ENCODE results near the gene SENP6.
"Not testable (repeated sequence)": the region's sequence is repeated elsewhere in the genome, so short reads cannot be mapped to it uniquely, and the experiment has no call there.

Gene SENP6

GRCh38 chr6:75626561-75626960, 24.9 kb downstream of the SENP6 start:
- no peaks in the 10 kb centered on the region for H3K4me1 ChIP-seq (ENCODE audit: control insufficient read depth, low read depth, low read length)
- no peaks in the 10 kb centered on the region for H3K27me3 ChIP-seq (ENCODE audit: control insufficient read depth, insufficient read depth, low read length)
- peaks cover 24% of the 10 kb centered on the region for H3K36me3 ChIP-seq (ENCODE audit: control insufficient read depth, low read depth, low read length)
- H3K27ac ChIP-seq (ENCODE audit: low read length), result no peak overlapping the region
- H3K4me3 ChIP-seq (ENCODE audit: low read length), result no peak overlapping the region
- H3K9ac ChIP-seq (ENCODE audit: low read length), result no peak overlapping the region
- no peaks in the 10 kb centered on the region for H3K9me3 ChIP-seq (ENCODE audit: control insufficient read depth, low read depth, low read length)

GRCh38 chr6:75627708-75628107, 26.0 kb downstream of the SENP6 start:
- not testable (repeated sequence) for H3K9me3 ChIP-seq (ENCODE audit: control insufficient read depth, low read depth, low read length); H3K27ac ChIP-seq (ENCODE audit: low read length); H3K4me3 ChIP-seq (ENCODE audit: low read length); H3K9ac ChIP-seq (ENCODE audit: low read length); H3K27me3 ChIP-seq (ENCODE audit: control insufficient read depth, insufficient read depth, low read length); H3K4me1 ChIP-seq (ENCODE audit: control insufficient read depth, low read depth, low read length)
- peaks cover 25% of the 10 kb centered on the region for H3K36me3 ChIP-seq (ENCODE audit: control insufficient read depth, low read depth, low read length)

GRCh38 chr6:75631859-75632635, 30.4 kb downstream of the SENP6 start:
- H3K36me3 ChIP-seq (ENCODE audit: control insufficient read depth, low read depth, low read length), result peaks cover 44% of the 10 kb centered on the region
- no peak overlapping the region for H3K27ac ChIP-seq (ENCODE audit: low read length)
- no peak overlapping the region for H3K9ac ChIP-seq (ENCODE audit: low read length)
- no peaks in the 10 kb centered on the region for H3K27me3 ChIP-seq (ENCODE audit: control insufficient read depth, insufficient read depth, low read length)
- H3K9me3 ChIP-seq (ENCODE audit: control insufficient read depth, low read depth, low read length), result no peaks in the 10 kb centered on the region
- no peak overlapping the region for H3K4me3 ChIP-seq (ENCODE audit: low read length)
- no peaks in the 10 kb centered on the region for H3K4me1 ChIP-seq (ENCODE audit: control insufficient read depth, low read depth, low read length)

- Histone ChIP-seq H3K27me3 (ENCODE audit: control insufficient read depth, insufficient read depth, low read length) (no peaks in the 10 kb centered on the region), H3K4me3 (ENCODE audit: low read length) (no peak overlapping the region), H3K9me3 (ENCODE audit: control insufficient read depth, low read depth, low read length) (no peaks in the 10 kb centered on the region), H3K9ac (ENCODE audit: low read length) (no peak overlapping the region), H3K4me1 (ENCODE audit: control insufficient read depth, low read depth, low read length) (no peaks in the 10 kb centered on the region), H3K36me3 (ENCODE audit: control insufficient read depth, low read depth, low read length) (peaks cover 51% of the 10 kb centered on the region), H3K27ac (ENCODE audit: low read length) (no peak overlapping the region)
Observed at GRCh38 chr6:75633045-75633444, 31.4 kb downstream of the SENP6 start.

GRCh38 chr6:75642311-75642710, 40.6 kb downstream of the SENP6 start:
- Histone ChIP-seq H3K4me3 (ENCODE audit: low read length) (no peak overlapping the region), H3K36me3 (ENCODE audit: control insufficient read depth, low read depth, low read length) (peaks cover 45% of the 10 kb centered on the region), H3K9ac (ENCODE audit: low read length) (no peak overlapping the region), H3K27me3 (ENCODE audit: control insufficient read depth, insufficient read depth, low read length) (no peaks in the 10 kb centered on the region), H3K4me1 (ENCODE audit: control insufficient read depth, low read depth, low read length) (no peaks in the 10 kb centered on the region), H3K27ac (ENCODE audit: low read length) (no peak overlapping the region), H3K9me3 (ENCODE audit: control insufficient read depth, low read depth, low read length) (no peaks in the 10 kb centered on the region)

- Histone ChIP-seq H3K27me3 (ENCODE audit: control insufficient read depth, insufficient read depth, low read length) (no peaks in the 10 kb centered on the region), H3K36me3 (ENCODE audit: control insufficient read depth, low read depth, low read length) (peaks cover 43% of the 10 kb centered on the region), H3K4me1 (ENCODE audit: control insufficient read depth, low read depth, low read length) (no peaks in the 10 kb centered on the region), H3K9me3 (ENCODE audit: control insufficient read depth, low read depth, low read length) (no peaks in the 10 kb centered on the region), H3K4me3 (ENCODE audit: low read length) (no peak overlapping the region), H3K27ac (ENCODE audit: low read length) (no peak overlapping the region), H3K9ac (ENCODE audit: low read length) (no peak overlapping the region)
Observed at GRCh38 chr6:75643173-75643572, 41.5 kb downstream of the SENP6 start.

- H3K36me3 ChIP-seq (ENCODE audit: control insufficient read depth, low read depth, low read length), result peaks cover 35% of the 10 kb centered on the region
- H3K27me3 ChIP-seq (ENCODE audit: control insufficient read depth, insufficient read depth, low read length), result no peaks in the 10 kb centered on the region
- H3K9ac ChIP-seq (ENCODE audit: low read length), result no peak overlapping the region
- no peak overlapping the region for H3K4me3 ChIP-seq (ENCODE audit: low read length)
- H3K4me1 ChIP-seq (ENCODE audit: control insufficient read depth, low read depth, low read length), result no peaks in the 10 kb centered on the region
- no peaks in the 10 kb centered on the region for H3K9me3 ChIP-seq (ENCODE audit: control insufficient read depth, low read depth, low read length)
- H3K27ac ChIP-seq (ENCODE audit: low read length), result no peak overlapping the region
Observed at GRCh38 chr6:75656479-75656878, 54.8 kb downstream of the SENP6 start.

- no peak overlapping the region for H3K27ac ChIP-seq (ENCODE audit: low read length)
- H3K36me3 ChIP-seq (ENCODE audit: control insufficient read depth, low read depth, low read length), result peaks cover 33% of the 10 kb centered on the region
- no peaks in the 10 kb centered on the region for H3K4me1 ChIP-seq (ENCODE audit: control insufficient read depth, low read depth, low read length)
- no peak overlapping the region for H3K9ac ChIP-seq (ENCODE audit: low read length)
- no peaks in the 10 kb centered on the region for H3K9me3 ChIP-seq (ENCODE audit: control insufficient read depth, low read depth, low read length)
- H3K4me3 ChIP-seq (ENCODE audit: low read length), result no peak overlapping the region
- H3K27me3 ChIP-seq (ENCODE audit: control insufficient read depth, insufficient read depth, low read length), result no peaks in the 10 kb centered on the region
Observed at GRCh38 chr6:75657327-75657726, 55.6 kb downstream of the SENP6 start.

GRCh38 chr6:75666592-75666991, 64.9 kb downstream of the SENP6 start:
- Histone ChIP-seq H3K27ac (ENCODE audit: low read length) (no peak overlapping the region), H3K9ac (ENCODE audit: low read length) (no peak overlapping the region), H3K27me3 (ENCODE audit: control insufficient read depth, insufficient read depth, low read length) (no peaks in the 10 kb centered on the region), H3K9me3 (ENCODE audit: control insufficient read depth, low read depth, low read length) (no peaks in the 10 kb centered on the region), H3K36me3 (ENCODE audit: control insufficient read depth, low read depth, low read length) (peaks cover 57% of the 10 kb centered on the region), H3K4me1 (ENCODE audit: control insufficient read depth, low read depth, low read length) (no peaks in the 10 kb centered on the region), H3K4me3 (ENCODE audit: low read length) (no peak overlapping the region)

- H3K36me3 ChIP-seq (ENCODE audit: control insufficient read depth, low read depth, low read length), result peaks cover 50% of the 10 kb centered on the region
- no peaks in the 10 kb centered on the region for H3K9me3 ChIP-seq (ENCODE audit: control insufficient read depth, low read depth, low read length)
- no peak overlapping the region for H3K9ac ChIP-seq (ENCODE audit: low read length)
- no peaks in the 10 kb centered on the region for H3K27me3 ChIP-seq (ENCODE audit: control insufficient read depth, insufficient read depth, low read length)
- no peaks in the 10 kb centered on the region for H3K4me1 ChIP-seq (ENCODE audit: control insufficient read depth, low read depth, low read length)
- no peak overlapping the region for H3K4me3 ChIP-seq (ENCODE audit: low read length)
- no peak overlapping the region for H3K27ac ChIP-seq (ENCODE audit: low read length)
Observed at GRCh38 chr6:75673884-75674283, 72.2 kb downstream of the SENP6 start.

- no peak overlapping the region for H3K9ac ChIP-seq (ENCODE audit: low read length)
- H3K4me1 ChIP-seq (ENCODE audit: control insufficient read depth, low read depth, low read length), result no peaks in the 10 kb centered on the region
- no peaks in the 10 kb centered on the region for H3K9me3 ChIP-seq (ENCODE audit: control insufficient read depth, low read depth, low read length)
- H3K4me3 ChIP-seq (ENCODE audit: low read length), result no peak overlapping the region
- peaks cover 68% of the 10 kb centered on the region for H3K36me3 ChIP-seq (ENCODE audit: control insufficient read depth, low read depth, low read length)
- H3K27ac ChIP-seq (ENCODE audit: low read length), result no peak overlapping the region
- no peaks in the 10 kb centered on the region for H3K27me3 ChIP-seq (ENCODE audit: control insufficient read depth, insufficient read depth, low read length)
Observed at GRCh38 chr6:75676377-75676776, 74.7 kb downstream of the SENP6 start.

GRCh38 chr6:75682548-75682947, 80.9 kb downstream of the SENP6 start:
- H3K4me3 ChIP-seq (ENCODE audit: low read length); H3K9ac ChIP-seq (ENCODE audit: low read length); H3K4me1 ChIP-seq (ENCODE audit: control insufficient read depth, low read depth, low read length); H3K27me3 ChIP-seq (ENCODE audit: control insufficient read depth, insufficient read depth, low read length); H3K9me3 ChIP-seq (ENCODE audit: control insufficient read depth, low read depth, low read length); H3K27ac ChIP-seq (ENCODE audit: low read length): not testable (repeated sequence)
- H3K36me3 ChIP-seq (ENCODE audit: control insufficient read depth, low read depth, low read length), result peaks cover 49% of the 10 kb centered on the region

Measured in iPS-18a (cell line).